Subcutaneous adipose tissue (tissue), 4 donors: ENCODE results near the gene ADCYAP1R1. TPM values are rescaled to one million over a fixed set of nuclear protein-coding genes. Genes with fewer than 3 reads are reported as not detected.

ENCODE experiments used
- CTCF ChIP-seq: fragments of 450-650 bp; IDR thresholded peaks from one replicate; pipeline ENCODE4 v1.5.1; 2016; ENCODE audit warnings: low read depth, mild to moderate bottlenecking, control low read depth, antibody characterized with exemption, moderate library complexity
- total RNA-seq, 4 donors: library from RNA; depleted of rRNA; stranded (reverse); fragments of >200 nt; gene quantifications; one replicate each; pipeline ENCODE4 v1.1.0, GENCODE V29; 2016

The ADCYAP1R1 gene
- total RNA-seq, 4 donors from 2014 or later = 1.9 to 12.8 (median 3.0) TPM

- no peak for TF ChIP-seq CTCF
These were observed 28.2 kb upstream of the ADCYAP1R1 start for GRCh38 chr7:31023877-31024276.

GRCh38 chr7:31027161-31027965 is 24.7 kb upstream of the ADCYAP1R1 start:
- TF ChIP-seq CTCF = no peak

GRCh38 chr7:31028006-31028405 is 24.1 kb upstream of the ADCYAP1R1 start:
- TF ChIP-seq CTCF = no peak

- TF ChIP-seq CTCF = no peak
These were observed 23.6 kb upstream of the ADCYAP1R1 start for GRCh38 chr7:31028417-31028992.

GRCh38 chr7:31029251-31030042 is 22.7 kb upstream of the ADCYAP1R1 start:
- TF ChIP-seq CTCF = no peak

GRCh38 chr7:31033674-31034300 is 18.3 kb upstream of the ADCYAP1R1 start:
- no peak for TF ChIP-seq CTCF
